CD14-positive monocyte (primary cell): ENCODE measurements around the gene PMM2. TPM values are rescaled to one million over a fixed set of nuclear protein-coding genes. Genes with fewer than 3 reads are reported as not detected.
A peak's percentile ranks its signal among the peaks of the same experiment; 100 is the strongest.

Source experiments
- DNase-seq, 3 donors: peaks; one replicate each; pipeline ENCODE4 v3.0.0-alpha.2; 2011 to 2022
- H2AFZ ChIP-seq: 2 replicates; pipeline ENCODE4 v1.6.0; 2012; ENCODE audit warnings: mild to moderate bottlenecking, low read depth, low read length, inconsistent platforms; ENCODE audit not compliant: insufficient read depth, poor library complexity, severe bottlenecking
- H3K27ac ChIP-seq, 2 donors: 1 replicate in 1 of 2; 2 replicates in 1 of 2; pipeline ENCODE4 v1.5.1; 2012 to 2013; ENCODE audit warnings: low read length in 2 of 2, control low read depth in 1 of 2, inconsistent platforms in 1 of 2, low read depth in 1 of 2, mild to moderate bottlenecking in 1 of 2
- H3K27me3 ChIP-seq, 2 donors: one replicate each; pipeline versions ENCODE4 v1.6.0 to v1.6.1; 2011 to 2013; ENCODE audit warnings: low read length in 2 of 2; ENCODE audit not compliant: control insufficient read depth in 2 of 2, insufficient read depth in 2 of 2
- H3K36me3 ChIP-seq, 2 donors: replicated peaks in 1 of 2; 1 replicate in 1 of 2; 2 replicates in 1 of 2; pipeline versions ENCODE4 v1.5.1 to v1.6.1; 2012 to 2013; ENCODE audit warnings: low read length in 2 of 2, control low read depth in 1 of 2, inconsistent platforms in 1 of 2, mild to moderate bottlenecking in 1 of 2; ENCODE audit not compliant: insufficient read depth in 2 of 2, control insufficient read depth in 1 of 2
- H3K4me1 ChIP-seq, 2 donors: 1 replicate in 1 of 2; 2 replicates in 1 of 2; pipeline versions ENCODE4 v1.5.1 to v1.6.1; 2012 to 2013; ENCODE audit warnings: low read length in 2 of 2, control low read depth in 1 of 2, inconsistent platforms in 1 of 2, mild to moderate bottlenecking in 1 of 2, moderate library complexity in 1 of 2; ENCODE audit not compliant: insufficient read depth in 2 of 2, control insufficient read depth in 1 of 2
- H3K4me2 ChIP-seq: replicated peaks from 2 replicates; pipeline ENCODE3; 2012; ENCODE audit warnings: low read length, moderate library complexity, mild to moderate bottlenecking; ENCODE audit not compliant: poor library complexity, severe bottlenecking; ENCODE audit errors: extremely low read depth
- H3K4me3 ChIP-seq, 3 experiments: fragments of 200-600 bp in 1 of 3; sonication (generic) in 1 of 3; replicated peaks in 1 of 3; 1 replicate in 2 of 3; 2 replicates in 1 of 3; pipeline ENCODE4 v1.5.1; 2011 to 2013; ENCODE audit warnings: low read length in 3 of 3, mild to moderate bottlenecking in 3 of 3, control low read depth in 2 of 3, low read depth in 2 of 3, inconsistent platforms in 1 of 3, moderate library complexity in 1 of 3
- H3K79me2 ChIP-seq: 2 replicates; pipeline ENCODE4 v1.6.0; 2012; ENCODE audit warnings: mild to moderate bottlenecking, control low read depth, inconsistent platforms, low read length, moderate library complexity; ENCODE audit not compliant: insufficient read depth
- H3K9ac ChIP-seq: 2 replicates; pipeline ENCODE4 v1.6.0; 2017; ENCODE audit warnings: low read length, mild to moderate bottlenecking; ENCODE audit not compliant: insufficient read depth, poor library complexity, severe bottlenecking
- H3K9me3 ChIP-seq, 2 donors: replicated peaks in 1 of 2; 1 replicate in 1 of 2; 2 replicates in 1 of 2; pipeline versions ENCODE4 v1.5.1 to v1.6.1; 2012 to 2013; ENCODE audit warnings: low read length in 2 of 2, control low read depth in 1 of 2; ENCODE audit not compliant: control insufficient read depth in 1 of 2, insufficient read depth in 1 of 2
- H4K20me1 ChIP-seq: 2 replicates; pipeline ENCODE4 v1.6.0; 2012; ENCODE audit warnings: mild to moderate bottlenecking, low read length, control low read depth, moderate library complexity; ENCODE audit not compliant: insufficient read depth
- H3K27ac Mint-ChIP-seq, 7 donors: one replicate each; pipeline ENCODE4 v1.8.0; 2020; ENCODE audit warnings: mild to moderate bottlenecking in 7 of 7, mixed read lengths in 7 of 7, moderate library complexity in 6 of 7, inconsistent platforms in 2 of 7
- H3K27me3 Mint-ChIP-seq, 3 donors: one replicate each; pipeline ENCODE4 v1.8.0; 2021 to 2022; ENCODE audit warnings: low read depth in 3 of 3, mild to moderate bottlenecking in 3 of 3, mixed read lengths in 3 of 3, moderate library complexity in 3 of 3, inconsistent platforms in 1 of 3
- H3K36me3 Mint-ChIP-seq, 2 donors: one replicate each; pipeline ENCODE4 v1.8.0; 2020; ENCODE audit warnings: mixed read lengths in 2 of 2, inconsistent platforms in 1 of 2, mild to moderate bottlenecking in 1 of 2
- H3K4me1 Mint-ChIP-seq: one replicate; pipeline ENCODE4 v1.8.0; 2020; ENCODE audit warnings: mild to moderate bottlenecking, mixed read lengths
- H3K4me3 Mint-ChIP-seq, 2 donors: one replicate each; pipeline ENCODE4 v1.8.0; 2020; ENCODE audit warnings: mild to moderate bottlenecking in 2 of 2, mixed read lengths in 2 of 2, moderate library complexity in 1 of 2
- H3K9me3 Mint-ChIP-seq, 7 donors: one replicate each; pipeline ENCODE4 v1.8.0; 2020 to 2022; ENCODE audit warnings: mixed read lengths in 7 of 7, mild to moderate bottlenecking in 6 of 7, moderate library complexity in 6 of 7, inconsistent platforms in 2 of 7
- WGBS: methylation state at CpG from one replicate; pipeline ENCODE4 v1.1.5; 2013; ENCODE audit warnings: missing lambda C conversion rate; ENCODE audit not compliant: insufficient coverage; 5-methylcytosine and 5-hydroxymethylcytosine counted together
- intact Hi-C, 2 donors: fragments of 100-400 bp; cut with micrococcal nuclease; formaldehyde crosslinking; loops; one replicate each; pipeline versions ENCODE4 v1.15.0 to v1.15.1; 2023
- polyA plus RNA-seq, 3 donors: library from polyadenylated mRNA; depleted of rRNA in 1 of 3; unstranded in 2 of 3; stranded (reverse) in 1 of 3; fragments of 300-500 nt in 2 of 3; fragments of >200 nt in 1 of 3; fragmentation: Illumina TruSeq in 2 of 3; gene quantifications; 1 replicate in 2 of 3; 2 replicates in 1 of 3; pipeline ENCODE4 v1.2.3, GENCODE V29; 2012 to 2021
- TF ChIP-seq, protein P1 (sequence below): fragments of 200-600 bp; IDR thresholded peaks from one replicate; pipeline ENCODE4 v1.8.0; 2022; ENCODE audit warnings: antibody characterized with exemption, mild to moderate bottlenecking

The PMM2 gene
- polyA plus RNA-seq, 3 donors = 15.2 to 22.9 (median 17.8) TPM

DNA sequence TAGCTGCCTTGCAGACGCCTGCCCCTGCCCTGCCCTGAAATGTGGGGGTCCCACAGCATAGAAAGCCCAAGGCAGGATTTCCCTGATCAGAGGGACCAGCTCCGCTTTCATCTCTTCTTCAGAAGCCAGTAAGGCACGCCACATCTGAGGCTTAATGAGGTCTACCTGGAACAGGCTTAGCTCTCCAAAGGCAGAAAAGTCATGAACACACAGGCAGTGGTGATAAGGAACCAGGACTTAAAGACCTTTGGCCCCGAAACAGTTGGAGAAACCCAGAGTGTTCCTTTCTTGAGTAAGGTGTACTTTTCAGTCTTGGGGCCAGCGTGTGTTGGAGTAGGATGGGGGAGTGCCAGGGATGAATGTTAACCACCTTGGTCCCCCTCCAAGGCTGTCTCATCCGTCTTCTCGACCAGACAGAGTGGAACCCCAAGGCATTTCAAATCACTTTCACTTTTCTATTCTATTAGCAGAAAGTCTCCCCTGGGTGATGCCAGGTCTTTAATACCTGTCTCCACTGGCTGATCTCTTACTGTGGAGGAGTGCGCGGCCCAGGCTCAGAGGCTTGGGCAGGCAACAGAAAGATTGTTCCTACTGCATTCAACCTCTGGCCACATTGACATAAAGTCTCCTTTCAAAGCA, 44.1 kb upstream of the PMM2 start:
- no peak overlapping the region for H2AFZ ChIP-seq
- H3K9ac ChIP-seq = no peak overlapping the region
- H3K36me3 ChIP-seq = peaks cover 23 to 42% of the 10 kb centered on the region in 2 donors
- no peaks in the 10 kb centered on the region for H3K9me3 ChIP-seq
- H3K27ac ChIP-seq = no peak overlapping the region
- no peak overlapping the region for H3K27ac Mint-ChIP-seq
- peaks cover 6% of the 10 kb centered on the region for H3K4me1 Mint-ChIP-seq
- peaks cover 3 to 11% (median 8%) of the 10 kb centered on the region in 7 donors for H3K9me3 Mint-ChIP-seq
- no peaks in the 10 kb centered on the region for H4K20me1 ChIP-seq
- H3K27me3 Mint-ChIP-seq = peaks cover 0 to 1% (median 1%) of the 10 kb centered on the region in 3 donors
- no peak overlapping the region for H3K4me2 ChIP-seq
- H3K4me3 Mint-ChIP-seq = no peak overlapping the region
- peaks cover 0 to 5% of the 10 kb centered on the region in 2 donors for H3K4me1 ChIP-seq
- peaks cover 50 to 56% of the 10 kb centered on the region in 2 donors for H3K36me3 Mint-ChIP-seq
- 63% methylated on average over 6 of the region's 9 CpGs for WGBS
- DNase-seq = no peak
- intact Hi-C loops = no loop called here
- H3K4me3 ChIP-seq = no peak overlapping the region
- TF ChIP-seq, protein P1, sequence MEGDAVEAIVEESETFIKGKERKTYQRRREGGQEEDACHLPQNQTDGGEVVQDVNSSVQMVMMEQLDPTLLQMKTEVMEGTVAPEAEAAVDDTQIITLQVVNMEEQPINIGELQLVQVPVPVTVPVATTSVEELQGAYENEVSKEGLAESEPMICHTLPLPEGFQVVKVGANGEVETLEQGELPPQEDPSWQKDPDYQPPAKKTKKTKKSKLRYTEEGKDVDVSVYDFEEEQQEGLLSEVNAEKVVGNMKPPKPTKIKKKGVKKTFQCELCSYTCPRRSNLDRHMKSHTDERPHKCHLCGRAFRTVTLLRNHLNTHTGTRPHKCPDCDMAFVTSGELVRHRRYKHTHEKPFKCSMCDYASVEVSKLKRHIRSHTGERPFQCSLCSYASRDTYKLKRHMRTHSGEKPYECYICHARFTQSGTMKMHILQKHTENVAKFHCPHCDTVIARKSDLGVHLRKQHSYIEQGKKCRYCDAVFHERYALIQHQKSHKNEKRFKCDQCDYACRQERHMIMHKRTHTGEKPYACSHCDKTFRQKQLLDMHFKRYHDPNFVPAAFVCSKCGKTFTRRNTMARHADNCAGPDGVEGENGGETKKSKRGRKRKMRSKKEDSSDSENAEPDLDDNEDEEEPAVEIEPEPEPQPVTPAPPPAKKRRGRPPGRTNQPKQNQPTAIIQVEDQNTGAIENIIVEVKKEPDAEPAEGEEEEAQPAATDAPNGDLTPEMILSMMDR = no peak
- H3K79me2 ChIP-seq = no peaks in the 10 kb centered on the region
- H3K27me3 ChIP-seq = no peaks in the 10 kb centered on the region

DNA sequence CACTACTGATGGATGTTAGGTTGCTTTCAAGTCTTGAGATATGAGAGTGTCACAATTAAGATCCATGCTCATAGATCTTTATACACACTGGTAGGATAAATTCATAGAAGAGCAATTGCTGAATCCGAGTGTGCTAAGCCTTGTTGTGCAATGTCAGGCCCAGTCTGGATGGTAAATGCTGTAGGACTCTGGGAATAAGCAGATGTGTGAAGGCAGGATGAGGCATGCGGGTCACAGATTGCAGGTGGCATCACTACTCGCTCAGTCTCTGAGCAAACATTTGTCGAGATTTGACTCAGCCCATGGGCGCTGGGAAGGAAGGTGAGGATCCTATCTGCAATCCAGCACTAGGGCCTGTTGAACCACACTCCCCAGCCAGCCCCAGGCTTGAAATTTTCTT, 40.9 kb upstream of the PMM2 start:
- Histone ChIP-seq H3K4me1 (no peaks in the 10 kb centered on the region), H3K9ac (no peak overlapping the region), H2AFZ (no peak overlapping the region), H3K9me3 (no peaks in the 10 kb centered on the region), H3K36me3 (peaks cover 15 to 37% of the 10 kb centered on the region in 2 donors), H3K79me2 (no peaks in the 10 kb centered on the region), H3K27ac (no peak overlapping the region), H4K20me1 (no peaks in the 10 kb centered on the region), H3K4me2 (no peak overlapping the region), H3K27me3 (no peaks in the 10 kb centered on the region), H3K4me3 (no peak overlapping the region)
- DNase-seq = no peak
- TF ChIP-seq, protein P1 = no peak
- H3K9me3 Mint-ChIP-seq = no peaks in the 10 kb centered on the region
- peak overlapping the region in 1 of 2 donors; percentile 28 for H3K4me3 Mint-ChIP-seq
- H3K36me3 Mint-ChIP-seq = peaks cover 52 to 54% of the 10 kb centered on the region in 2 donors
- intact Hi-C loops = no loop called here
- peaks cover 0 to 3% (median 1%) of the 10 kb centered on the region in 3 donors for H3K27me3 Mint-ChIP-seq
- no peak overlapping the region for H3K27ac Mint-ChIP-seq
- WGBS = 100% methylated on average over 1 of the region's 5 CpGs
- H3K4me1 Mint-ChIP-seq = no peaks in the 10 kb centered on the region
